ENCODE measurements around the gene DEPDC4. TPM values are rescaled to one million over a fixed set of nuclear protein-coding genes. Genes with fewer than 3 reads are reported as not detected.

The DEPDC4 gene
- total RNA-seq, 1 experiment from 2014 or later, result 2.0 TPM

GRCh38 chr12:100251917-100252316 lies 15.0 kb downstream of the DEPDC4 start:
- Histone ChIP-seq H4K20me1 (ENCODE audit: low read length) (no peaks in the 10 kb centered on the region), H3K9me3 (ENCODE audit: low read length) (no peaks in the 10 kb centered on the region), H3K4me3 (ENCODE audit: low read length) (no peak overlapping the region), H3K36me3 (ENCODE audit: low read depth, low read length) (no peaks in the 10 kb centered on the region), H3F3A (ENCODE audit: low read length, unreplicated experiment) (no peaks in the 10 kb centered on the region), H3K4me2 (ENCODE audit: low read length) (no peak overlapping the region), H3K9me2 (replicated peaks; ENCODE audit: low read length) (no peaks in the 10 kb centered on the region), H3K9ac (ENCODE audit: low read length) (no peak overlapping the region), H3K79me2 (ENCODE audit: low read length) (no peaks in the 10 kb centered on the region), H3K27ac (ENCODE audit: low read length) (no peak overlapping the region), H3K27me3 (ENCODE audit: low read length) (no peaks in the 10 kb centered on the region), H2AFZ (ENCODE audit: low read length) (no peak overlapping the region), H3K4me1 (ENCODE audit: insufficient read depth, low read length) (0 out of 2 replicates have a peak, but pooled peaks cover 4% of the 10 kb centered on the region)
- DNase-seq (peak; percentile 52), ATAC-seq (peak; percentile 40)
- no TSS peak for BruUV-seq (replicated peaks)
- intact Hi-C loops (cut with micrococcal nuclease), result no loop called here
- CTCF ChIA-PET, result no interaction called here
- POLR2A ChIA-PET (ENCODE audit: unreplicated experiment), result no interaction called here
- TF ChIP-seq EZH2 (IDR thresholded peaks at IDR 0.05; ENCODE audit: low read length, unreplicated experiment) (no peak), CTCF (conservative IDR thresholded peaks at IDR 0.05; ENCODE audit: low read depth, low read length) (no peak), EZH2phosphoT487 (IDR thresholded peaks at IDR 0.05; ENCODE audit: borderline replicate concordance, low read length) (no peak)

GRCh38 chr12:100249941-100250340 lies 16.9 kb downstream of the DEPDC4 start:
- Histone ChIP-seq H3K4me3 (ENCODE audit: low read length) (no peak overlapping the region), H3K36me3 (ENCODE audit: low read depth, low read length) (no peaks in the 10 kb centered on the region), H3K9me2 (replicated peaks; ENCODE audit: low read length) (no peaks in the 10 kb centered on the region), H3K27ac (ENCODE audit: low read length) (no peak overlapping the region), H4K20me1 (ENCODE audit: low read length) (no peaks in the 10 kb centered on the region), H3K4me2 (ENCODE audit: low read length) (no peak overlapping the region), H3F3A (ENCODE audit: low read length, unreplicated experiment) (no peaks in the 10 kb centered on the region), H3K4me1 (ENCODE audit: insufficient read depth, low read length) (0 out of 2 replicates have a peak, but pooled peaks cover 4% of the 10 kb centered on the region), H3K9me3 (ENCODE audit: low read length) (no peaks in the 10 kb centered on the region), H3K27me3 (ENCODE audit: low read length) (no peaks in the 10 kb centered on the region), H3K79me2 (ENCODE audit: low read length) (no peaks in the 10 kb centered on the region), H3K9ac (ENCODE audit: low read length) (no peak overlapping the region), H2AFZ (ENCODE audit: low read length) (no peak overlapping the region)
- intact Hi-C loops (cut with micrococcal nuclease), result no loop called here
- DNase-seq (no peak), ATAC-seq (no peak)
- TF ChIP-seq EZH2 (IDR thresholded peaks at IDR 0.05; ENCODE audit: low read length, unreplicated experiment) (no peak), EZH2phosphoT487 (IDR thresholded peaks at IDR 0.05; ENCODE audit: borderline replicate concordance, low read length) (no peak), CTCF (conservative IDR thresholded peaks at IDR 0.05; ENCODE audit: low read depth, low read length) (no peak)
- BruUV-seq (replicated peaks), result no TSS peak
- POLR2A ChIA-PET (ENCODE audit: unreplicated experiment), result no interaction called here
- CTCF ChIA-PET, result no interaction called here

GRCh38 chr12:100248886-100249285 lies 18.0 kb downstream of the DEPDC4 start:
- Histone ChIP-seq H3K27me3 (ENCODE audit: low read length) (no peaks in the 10 kb centered on the region), H3K27ac (ENCODE audit: low read length) (no peak overlapping the region), H2AFZ (ENCODE audit: low read length) (no peak overlapping the region), H4K20me1 (ENCODE audit: low read length) (no peaks in the 10 kb centered on the region), H3K4me2 (ENCODE audit: low read length) (no peak overlapping the region), H3K9me2 (replicated peaks; ENCODE audit: low read length) (no peaks in the 10 kb centered on the region), H3K9me3 (ENCODE audit: low read length) (no peaks in the 10 kb centered on the region), H3K4me3 (ENCODE audit: low read length) (no peak overlapping the region), H3K9ac (ENCODE audit: low read length) (no peak overlapping the region), H3K36me3 (ENCODE audit: low read depth, low read length) (no peaks in the 10 kb centered on the region), H3F3A (ENCODE audit: low read length, unreplicated experiment) (no peaks in the 10 kb centered on the region), H3K79me2 (ENCODE audit: low read length) (no peaks in the 10 kb centered on the region), H3K4me1 (ENCODE audit: insufficient read depth, low read length) (0 out of 2 replicates have a peak, but pooled peaks cover 4% of the 10 kb centered on the region)
- TF ChIP-seq EZH2phosphoT487 (IDR thresholded peaks at IDR 0.05; ENCODE audit: borderline replicate concordance, low read length) (no peak), EZH2 (IDR thresholded peaks at IDR 0.05; ENCODE audit: low read length, unreplicated experiment) (no peak), CTCF (conservative IDR thresholded peaks at IDR 0.05; ENCODE audit: low read depth, low read length) (no peak)
- CTCF ChIA-PET, result no interaction called here
- POLR2A ChIA-PET (ENCODE audit: unreplicated experiment), result interaction anchor here (0.6 kb wide), 1 partner anchor 39 kb away, joined by 4 read pairs; no protein-coding TSS in a partner anchor
- ATAC-seq (no peak), DNase-seq (no peak)
- intact Hi-C loops (cut with micrococcal nuclease), result no loop called here
- no TSS peak for BruUV-seq (replicated peaks)
